BE2C (cell line): ENCODE results near the gene BRD1.
A peak's percentile ranks its signal among the peaks of the same experiment; 100 is the strongest.

ENCODE experiments used
- DNase-seq: peaks from one replicate; pipeline ENCODE4 v3.0.0-alpha.2; 2020
- H3K27me3 ChIP-seq: fragments of 250-450 bp; sonication (Bioruptor Pico); 2 replicates; pipeline ENCODE4 v1.5.1; 2020; ENCODE audit warnings: mild to moderate bottlenecking
- H3K36me3 ChIP-seq: fragments of 250-450 bp; sonication (Bioruptor Pico); 2 replicates; pipeline ENCODE4 v1.5.1; 2020; ENCODE audit warnings: mild to moderate bottlenecking
- H3K4me1 ChIP-seq: fragments of 250-450 bp; sonication (Bioruptor Pico); 2 replicates; pipeline ENCODE4 v1.5.1; 2020
- H3K4me3 ChIP-seq: 2 replicates; pipeline ENCODE4 v1.5.1; 2011; ENCODE audit warnings: low read depth, low read length
- H3K9me3 ChIP-seq: fragments of 250-450 bp; sonication (Bioruptor Pico); 2 replicates; pipeline ENCODE4 v1.5.1; 2020
- TF ChIP-seq, protein P1 (sequence below): IDR thresholded peaks from 2 replicates; pipeline ENCODE4 v1.5.1; 2012; ENCODE audit warnings: mild to moderate bottlenecking, low read depth, low read length

The BRD1 gene

DNA sequence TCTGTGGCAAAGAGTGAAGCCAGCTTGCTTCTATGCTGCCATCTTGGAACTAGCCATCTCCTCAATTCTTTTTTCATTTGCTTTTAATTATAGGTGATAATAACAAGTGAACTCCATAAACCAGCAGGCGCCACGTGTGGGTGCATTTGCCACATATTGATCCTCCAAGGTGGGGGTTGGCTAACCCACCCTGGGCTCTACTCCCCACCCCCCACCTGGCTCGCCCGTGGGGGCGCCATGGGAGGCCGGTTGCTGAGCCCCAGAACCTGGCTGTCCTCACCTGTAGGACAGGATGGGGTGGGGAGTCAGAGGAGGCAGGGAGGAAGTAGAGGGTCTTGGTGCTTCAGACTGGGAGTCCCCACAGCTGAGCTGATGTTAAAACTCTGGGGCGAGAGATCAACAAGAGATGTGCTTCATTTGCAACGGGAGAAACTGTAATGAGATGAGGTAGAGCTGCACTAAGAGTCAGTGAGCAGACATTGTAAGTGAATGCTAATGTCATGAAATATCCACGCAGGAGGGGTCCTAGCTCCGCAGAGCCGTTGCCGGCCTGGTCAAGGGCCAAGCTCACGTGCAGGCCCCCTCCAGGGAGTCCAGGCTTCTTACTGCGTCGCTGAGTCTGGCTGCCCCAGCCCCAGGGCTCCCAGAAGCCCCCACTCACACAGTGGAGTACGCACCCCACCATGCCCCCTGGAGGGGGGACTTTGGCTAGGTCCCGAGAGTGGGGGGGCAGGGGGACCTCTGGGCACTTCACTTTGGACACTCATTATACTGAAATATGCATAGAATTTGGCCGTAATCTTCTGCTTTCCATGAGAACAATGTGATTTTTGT is 59.4 kb downstream of the BRD1 start:
- Histone ChIP-seq H3K9me3 (no peaks in the 10 kb centered on the region), H3K4me3 (no peak overlapping the region), H3K4me1 (no peaks in the 10 kb centered on the region), H3K36me3 (peaks cover 13% of the 10 kb centered on the region), H3K27me3 (no peaks in the 10 kb centered on the region)
- TF ChIP-seq, protein P1, sequence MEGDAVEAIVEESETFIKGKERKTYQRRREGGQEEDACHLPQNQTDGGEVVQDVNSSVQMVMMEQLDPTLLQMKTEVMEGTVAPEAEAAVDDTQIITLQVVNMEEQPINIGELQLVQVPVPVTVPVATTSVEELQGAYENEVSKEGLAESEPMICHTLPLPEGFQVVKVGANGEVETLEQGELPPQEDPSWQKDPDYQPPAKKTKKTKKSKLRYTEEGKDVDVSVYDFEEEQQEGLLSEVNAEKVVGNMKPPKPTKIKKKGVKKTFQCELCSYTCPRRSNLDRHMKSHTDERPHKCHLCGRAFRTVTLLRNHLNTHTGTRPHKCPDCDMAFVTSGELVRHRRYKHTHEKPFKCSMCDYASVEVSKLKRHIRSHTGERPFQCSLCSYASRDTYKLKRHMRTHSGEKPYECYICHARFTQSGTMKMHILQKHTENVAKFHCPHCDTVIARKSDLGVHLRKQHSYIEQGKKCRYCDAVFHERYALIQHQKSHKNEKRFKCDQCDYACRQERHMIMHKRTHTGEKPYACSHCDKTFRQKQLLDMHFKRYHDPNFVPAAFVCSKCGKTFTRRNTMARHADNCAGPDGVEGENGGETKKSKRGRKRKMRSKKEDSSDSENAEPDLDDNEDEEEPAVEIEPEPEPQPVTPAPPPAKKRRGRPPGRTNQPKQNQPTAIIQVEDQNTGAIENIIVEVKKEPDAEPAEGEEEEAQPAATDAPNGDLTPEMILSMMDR = no peak
- DNase-seq = peak; percentile 6

DNA sequence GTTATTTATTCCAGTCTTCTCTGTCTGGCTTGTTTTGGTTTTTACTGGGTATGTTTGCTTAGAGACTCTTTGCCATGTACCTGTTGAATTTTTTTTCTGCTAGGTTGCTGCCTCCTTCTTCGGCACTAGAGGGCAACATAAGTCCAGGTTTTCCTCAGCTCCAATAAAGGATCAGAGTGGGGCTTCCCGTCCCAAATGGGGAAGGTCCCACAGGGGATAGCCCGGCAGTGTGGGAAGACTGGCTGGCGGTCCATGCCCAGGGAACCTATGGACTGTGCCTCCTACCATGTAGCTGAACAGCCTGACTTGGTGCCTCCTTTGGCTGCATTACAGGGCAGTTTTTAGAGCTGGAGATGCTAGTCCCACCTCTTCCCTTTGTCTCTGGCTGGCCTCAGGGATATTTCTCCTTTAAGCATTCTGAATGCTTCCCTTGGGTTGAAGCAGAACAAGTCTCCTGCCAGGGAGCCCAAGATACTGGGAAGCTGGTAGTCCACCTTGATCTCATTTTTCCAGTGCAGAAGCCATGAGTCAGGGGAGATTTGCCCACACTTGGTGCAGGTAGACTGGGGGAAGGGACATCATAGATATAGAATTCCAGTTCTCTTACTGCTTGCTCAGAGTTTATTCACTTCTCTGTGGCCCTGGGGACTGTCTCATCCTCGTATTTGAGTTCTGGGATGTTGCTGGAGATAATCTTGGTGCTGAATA is 60.2 kb downstream of the BRD1 start:
- no peaks in the 10 kb centered on the region for H3K4me1 ChIP-seq
- H3K9me3 ChIP-seq = no peaks in the 10 kb centered on the region
- TF ChIP-seq, protein P1 = peak; percentile 86
- no peaks in the 10 kb centered on the region for H3K27me3 ChIP-seq
- peaks cover 8% of the 10 kb centered on the region for H3K36me3 ChIP-seq
- H3K4me3 ChIP-seq = no peak overlapping the region
- peak; percentile 52 for DNase-seq

DNA sequence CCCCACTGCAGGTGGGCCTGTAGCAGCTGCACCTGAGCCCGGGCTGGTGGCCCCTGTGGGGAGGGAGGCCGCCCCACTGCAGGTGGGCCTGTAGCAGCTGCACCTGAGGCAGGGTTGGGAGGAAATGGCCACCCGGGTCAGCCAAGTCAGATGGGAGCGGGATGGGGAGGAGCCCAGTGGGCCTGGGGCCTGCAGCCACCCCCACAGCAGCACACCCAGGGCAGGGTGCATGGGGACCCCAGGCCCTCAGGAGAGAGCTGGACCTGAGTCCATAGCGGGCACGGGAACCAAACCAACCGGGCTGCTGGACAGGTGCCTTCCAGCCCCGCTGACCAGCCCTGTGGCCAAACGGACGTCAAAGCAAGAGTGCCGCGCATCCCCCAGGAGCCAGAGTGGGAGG is 61.7 kb downstream of the BRD1 start:
- Histone ChIP-seq H3K27me3 (no peaks in the 10 kb centered on the region), H3K9me3 (no peaks in the 10 kb centered on the region), H3K36me3 (no peaks in the 10 kb centered on the region), H3K4me1 (no peaks in the 10 kb centered on the region), H3K4me3 (no peak overlapping the region)
- no peak for DNase-seq
- TF ChIP-seq, protein P1 = no peak

DNA sequence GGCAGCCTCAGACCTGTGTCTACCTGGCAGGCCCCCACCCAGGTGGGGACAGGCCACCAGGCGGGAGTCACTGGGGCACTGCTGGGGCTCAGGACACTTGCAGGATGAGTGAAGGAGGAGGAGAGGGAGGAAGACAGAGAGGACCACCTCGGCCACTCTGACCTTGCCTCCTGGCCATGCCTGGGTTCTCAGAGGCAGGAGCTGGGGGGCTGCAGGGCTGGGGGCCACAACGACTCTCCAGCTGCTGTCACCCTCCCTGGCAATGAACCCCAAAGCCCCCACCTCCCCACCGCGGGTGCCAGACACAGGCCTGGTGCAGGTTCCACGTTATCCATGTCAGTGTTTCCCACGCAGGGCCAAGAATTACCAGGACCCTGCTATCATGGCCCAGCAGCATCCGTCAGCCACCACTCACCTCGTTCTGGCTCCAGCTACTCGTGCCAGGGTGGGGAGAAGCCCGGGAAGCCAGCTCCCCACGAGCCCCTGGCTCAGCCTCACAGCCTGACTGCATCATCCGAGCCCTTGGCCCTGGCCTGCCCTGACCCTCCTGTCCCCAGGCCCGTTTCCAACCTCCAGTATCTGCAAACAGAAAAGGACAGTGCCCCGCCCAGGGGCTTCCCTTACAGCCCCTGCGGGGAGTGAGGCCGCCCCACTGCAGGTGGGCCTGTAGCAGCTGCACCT is 62.4 kb downstream of the BRD1 start:
- H3K4me3 ChIP-seq = no peak overlapping the region
- TF ChIP-seq, protein P1 = no peak
- H3K36me3 ChIP-seq = no peaks in the 10 kb centered on the region
- no peaks in the 10 kb centered on the region for H3K9me3 ChIP-seq
- peak; percentile 4 for DNase-seq
- H3K27me3 ChIP-seq = no peaks in the 10 kb centered on the region
- no peaks in the 10 kb centered on the region for H3K4me1 ChIP-seq

DNA sequence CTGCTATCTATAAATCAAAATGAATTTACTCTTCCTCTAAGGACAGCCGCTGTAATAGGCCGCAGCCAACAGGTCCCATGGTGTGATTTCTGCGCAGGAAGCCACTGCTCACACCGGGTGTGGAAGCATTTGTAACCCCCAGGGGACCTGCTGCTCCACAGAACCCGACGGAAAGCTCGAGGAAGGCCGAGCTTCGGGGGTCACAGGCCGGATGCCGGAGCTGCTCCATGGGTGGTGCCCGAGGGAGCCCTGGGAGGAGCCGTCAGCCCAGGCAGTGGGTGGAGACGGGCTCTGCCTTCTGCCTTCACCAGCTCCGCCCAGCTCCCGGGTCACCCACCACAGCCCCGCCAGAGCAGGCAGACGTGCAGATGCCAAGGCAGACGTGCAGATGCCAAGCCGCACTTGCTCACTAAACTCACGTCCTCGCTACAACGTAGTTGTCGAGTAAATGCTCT is 63.5 kb downstream of the BRD1 start:
- H3K4me3 ChIP-seq = no peak overlapping the region
- no peaks in the 10 kb centered on the region for H3K27me3 ChIP-seq
- no peaks in the 10 kb centered on the region for H3K9me3 ChIP-seq
- peak; percentile 48 for DNase-seq
- H3K36me3 ChIP-seq = no peaks in the 10 kb centered on the region
- no peaks in the 10 kb centered on the region for H3K4me1 ChIP-seq
- TF ChIP-seq, protein P1 = no peak
